Neural crest cell (in vitro differentiated cells): Measurements from ENCODE around the gene EPHA7. TPM values are rescaled to one million over a fixed set of nuclear protein-coding genes. Genes with fewer than 3 reads are reported as not detected.

ENCODE experiments used
- DNase-seq: peaks from one replicate; pipeline ENCODE4 v3.0.0; 2021; ENCODE audit warnings: low read depth, mixed read lengths, low spot score
- H3K27ac Mint-ChIP-seq: one replicate; pipeline ENCODE4 v1.8.0; 2021; ENCODE audit warnings: mild to moderate bottlenecking, mixed read lengths; ENCODE audit not compliant: unreplicated experiment
- H3K27me3 Mint-ChIP-seq: 2 replicates; pipeline ENCODE4 v1.8.0; 2021; ENCODE audit warnings: low read depth, mild to moderate bottlenecking, mixed read lengths
- H3K36me3 Mint-ChIP-seq: 2 replicates; pipeline ENCODE4 v1.8.0; 2021; ENCODE audit warnings: low read depth, mild to moderate bottlenecking, mixed read lengths
- H3K4me1 Mint-ChIP-seq: 2 replicates; pipeline ENCODE4 v1.8.0; 2021; ENCODE audit warnings: mixed read lengths
- H3K4me3 Mint-ChIP-seq: one replicate; pipeline ENCODE4 v1.8.0; 2021; ENCODE audit warnings: mild to moderate bottlenecking, mixed read lengths
- H3K9me3 Mint-ChIP-seq: 2 replicates; pipeline ENCODE4 v1.8.0; 2021; ENCODE audit warnings: mixed read lengths
- CTCF ChIP-seq: fragments of 200-600 bp; sonication (generic); conservative IDR thresholded peaks from 2 replicates; pipeline ENCODE4 v1.5.0; 2021; ENCODE audit warnings: antibody characterized with exemption, mild to moderate bottlenecking
- total RNA-seq: library from RNA; stranded (reverse); gene quantifications from 2 replicates; pipeline ENCODE4 v1.2.1, GENCODE V29; 2021

The EPHA7 gene
- total RNA-seq, 1 donor from 2014 or later = 35.8 TPM

GRCh38 chr6:93295631-93296030, 123.7 kb downstream of the EPHA7 start:
- peaks cover 5% of the 10 kb centered on the region for H3K36me3 Mint-ChIP-seq
- H3K9me3 Mint-ChIP-seq = peaks cover 4% of the 10 kb centered on the region
- peaks cover 5% of the 10 kb centered on the region for H3K4me1 Mint-ChIP-seq
- DNase-seq = no peak
- no peak for TF ChIP-seq CTCF
- H3K4me3 Mint-ChIP-seq = no peak overlapping the region
- no peaks in the 10 kb centered on the region for H3K27me3 Mint-ChIP-seq
- no peak overlapping the region for H3K27ac Mint-ChIP-seq

DNA sequence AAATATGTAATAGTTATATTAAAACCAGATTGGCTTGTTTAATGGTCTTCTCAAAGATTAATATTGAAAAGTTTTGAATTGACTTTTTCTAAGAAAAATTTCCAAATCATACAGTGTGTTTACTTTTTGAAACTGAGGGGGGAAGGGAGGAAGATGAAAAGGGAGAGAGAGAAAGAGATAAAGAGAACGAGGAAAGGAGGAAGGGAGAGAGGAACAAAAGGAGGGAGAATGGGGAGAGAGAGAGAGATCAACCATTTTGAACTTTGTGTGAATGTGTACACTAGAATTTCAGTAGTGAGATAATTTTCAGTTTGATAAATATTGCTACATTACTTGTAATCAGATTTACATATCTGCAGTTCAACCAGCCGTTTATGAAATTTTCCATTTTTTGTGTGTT, 124.5 kb downstream of the EPHA7 start:
- Mint-ChIP-seq H3K36me3 (peaks cover 5% of the 10 kb centered on the region), H3K4me1 (peaks cover 5% of the 10 kb centered on the region), H3K27me3 (no peaks in the 10 kb centered on the region), H3K4me3 (no peak overlapping the region), H3K27ac (no peak overlapping the region), H3K9me3 (peaks cover 4% of the 10 kb centered on the region)
- no peak for DNase-seq
- no peak for TF ChIP-seq CTCF

- Mint-ChIP-seq H3K4me3 (no peak overlapping the region), H3K27me3 (no peaks in the 10 kb centered on the region), H3K9me3 (no peaks in the 10 kb centered on the region), H3K4me1 (peaks cover 5% of the 10 kb centered on the region), H3K36me3 (no peaks in the 10 kb centered on the region), H3K27ac (no peak overlapping the region)
- DNase-seq = no peak
- TF ChIP-seq CTCF = no peak
Measured at GRCh38 chr6:93293872-93294271, 125.5 kb downstream of the EPHA7 start.

GRCh38 chr6:93293460-93293859, 125.9 kb downstream of the EPHA7 start:
- no peaks in the 10 kb centered on the region for H3K27me3 Mint-ChIP-seq

DNA sequence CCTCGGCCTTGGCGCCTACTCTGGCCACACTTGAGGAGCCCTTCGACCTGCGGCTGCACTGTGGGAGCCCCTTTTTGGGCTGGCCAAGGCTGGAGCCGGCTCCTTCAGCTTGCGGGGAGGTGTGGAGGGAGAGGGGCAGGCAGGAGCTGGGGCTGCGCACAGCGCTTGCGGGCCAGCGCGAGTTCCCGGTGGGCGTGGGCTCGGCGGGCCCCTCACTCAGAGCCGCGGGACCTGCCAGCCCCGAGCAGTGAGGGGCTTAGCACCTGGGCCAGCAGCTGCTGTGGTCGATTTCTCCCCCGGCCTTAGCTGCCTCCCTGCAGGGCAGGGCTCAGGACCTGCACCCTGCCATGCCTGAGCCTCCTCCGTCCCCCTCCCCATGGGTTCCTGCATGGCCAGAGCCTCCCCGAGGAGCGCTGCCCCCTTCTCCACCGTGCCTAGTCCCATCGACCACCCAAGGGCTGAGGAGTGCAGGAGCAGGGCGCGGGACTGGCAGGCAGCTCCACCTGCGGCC, 136.8 kb downstream of the EPHA7 start:
- peaks cover 11% of the 10 kb centered on the region for H3K36me3 Mint-ChIP-seq
- H3K4me3 Mint-ChIP-seq = no peak overlapping the region
- H3K27me3 Mint-ChIP-seq = no peaks in the 10 kb centered on the region
- no peak overlapping the region for H3K27ac Mint-ChIP-seq
- peaks cover 4% of the 10 kb centered on the region for H3K4me1 Mint-ChIP-seq
- DNase-seq = no peak
- peaks cover 10% of the 10 kb centered on the region for H3K9me3 Mint-ChIP-seq
- no peak for TF ChIP-seq CTCF

More at GRCh38 chr6:93293460-93293859, 125.9 kb downstream of the EPHA7 start:
- Mint-ChIP-seq H3K9me3 (no peaks in the 10 kb centered on the region), H3K36me3 (no peaks in the 10 kb centered on the region), H3K4me1 (peaks cover 5% of the 10 kb centered on the region), H3K27ac (no peak overlapping the region), H3K4me3 (no peak overlapping the region)
- DNase-seq = no peak
- no peak for TF ChIP-seq CTCF
